ENCODE data around the gene RPIA. TPM values are rescaled to one million over a fixed set of nuclear protein-coding genes. Genes with fewer than 3 reads are reported as not detected.

RPIA gene
- total and polyA plus RNA-seq, 2 of the 13 experiments (the other 11 are each of a cell fraction or from before 2014, with no cell fraction given), result 13.3 to 23.9 TPM

GRCh38 chr2:88660622-88661021 lies 30.9 kb upstream of the RPIA start:
- FAIRE-seq, result no peak
- POLR2A ChIA-PET, result interaction anchor here (1.6 to 2.1 kb wide), 3 partner anchors 20 to 33 kb away, joined by 4 to 5 read pairs (median 4); no protein-coding TSS in a partner anchor
- H3K4me2 ChIP-seq (ENCODE audit: low read depth, low read length), result no peak overlapping the region
- no peak for TF ChIP-seq EP300 (IDR thresholded peaks at IDR 0.05; ENCODE audit: low read depth in 2 of 2, low read length in 2 of 2)
- no peak for TF ChIP-seq EP300 (CRISPR knock-in tag; IDR thresholded peaks at IDR 0.05; ENCODE audit: borderline replicate concordance)
- TF ChIP-seq ZZZ3 (CRISPR knock-in tag; IDR thresholded peaks at IDR 0.05; ENCODE audit: borderline replicate concordance), result no peak
- no peak for TF ChIP-seq XRCC5 (optimal IDR thresholded peaks at IDR 0.05; ENCODE audit: low read length)
- no peak for TF ChIP-seq ZNF567 (CRISPR knock-in tag; IDR thresholded peaks at IDR 0.05; ENCODE audit: borderline replicate concordance)
- no peak for TF ChIP-seq NKX3-1 (CRISPR knock-in tag; IDR thresholded peaks at IDR 0.05)
- no peak for TF ChIP-seq ZNF343 (CRISPR knock-in tag; IDR thresholded peaks at IDR 0.05)
- no peak for TF ChIP-seq ZNF790 (CRISPR knock-in tag; IDR thresholded peaks at IDR 0.05; ENCODE audit: borderline replicate concordance)
- no peak for TF ChIP-seq SP2 (CRISPR knock-in tag; IDR thresholded peaks at IDR 0.05)
- TF ChIP-seq MLXIP (CRISPR knock-in tag; IDR thresholded peaks at IDR 0.05; ENCODE audit: borderline replicate concordance), result no peak
- TF ChIP-seq ZNF329 (CRISPR knock-in tag; IDR thresholded peaks at IDR 0.05; ENCODE audit: low read depth), result no peak
- no peak for TF ChIP-seq PHF8 (CRISPR knock-in tag; IDR thresholded peaks at IDR 0.05)
- TF ChIP-seq ZNF362 (CRISPR knock-in tag; IDR thresholded peaks at IDR 0.05; ENCODE audit: borderline replicate concordance), result no peak
- TF ChIP-seq SKIL (CRISPR knock-in tag; IDR thresholded peaks at IDR 0.05; ENCODE audit: borderline replicate concordance), result no peak
- no peak for TF ChIP-seq SMC3 (IDR thresholded peaks at IDR 0.05; ENCODE audit: low read length)

More at GRCh38 chr2:88660622-88661021, 30.9 kb upstream of the RPIA start:
- Histone ChIP-seq H3K36me3 (replicated peaks in 1 of 2; ENCODE audit: control insufficient read depth in 1 of 2, insufficient read depth in 2 of 2, low read length in 2 of 2) (no peaks in the 10 kb centered on the region), H3K27me3 (ENCODE audit: control insufficient read depth in 1 of 2, insufficient read depth in 2 of 2, low read length in 2 of 2) (no peaks in the 10 kb centered on the region), H2AFZ (ENCODE audit: low read length) (no peak overlapping the region), H3K27ac (ENCODE audit: extremely low read length, insufficient read depth, low read length) (no peak overlapping the region), H3K4me3 (replicated peaks in 1 of 3; ENCODE audit: insufficient read depth in 1 of 3, low read depth in 2 of 3, low read length in 3 of 3) (no peak overlapping the region), H4K20me1 (ENCODE audit: insufficient read depth, low read length) (no peaks in the 10 kb centered on the region), H3K9ac (ENCODE audit: insufficient read depth, low read depth, low read length) (no peak overlapping the region), H3K4me1 (ENCODE audit: insufficient read depth, low read length) (peaks cover 36% of the 10 kb centered on the region), H3K9me3 (ENCODE audit: low read length) (no peaks in the 10 kb centered on the region), H3K79me2 (ENCODE audit: insufficient read depth, low read length) (no peaks in the 10 kb centered on the region)
- WGBS (ENCODE audit: low lambda C conversion rate), result 70% methylated on average over 1 of the region's 1 CpG
- CTCF ChIA-PET (ENCODE audit: low intra/inter-chr PET ratio, low total read pairs), result no interaction called here
- in situ Hi-C loops (cut with HindIII; ENCODE audit: extremely low pct_ligation_motif_present, low pct_unique_long_range_greater_than_20kb) (no loop called here), intact Hi-C loops (cut with micrococcal nuclease; ENCODE audit: unreplicated experiment) (no loop called here)
- no peak for DNase-seq (ENCODE audit: low spot score)
- ATAC-seq, result no peak
- no TSS peak for BruUV-seq (replicated peaks)

Data from HepG2 (cell line).